Sigmoid colon (tissue), 7 donors: ENCODE measurements around the gene COG5. TPM values are rescaled to one million over a fixed set of nuclear protein-coding genes. Genes with fewer than 3 reads are reported as not detected.

Experiments used
- DNase-seq: peaks from one replicate; pipeline ENCODE4 v3.0.0-alpha.2; 2019
- H3K27ac ChIP-seq, 4 donors: fragments of 200-600 bp; sonication (generic); one replicate each; pipeline ENCODE4 v1.5.1; 2016 to 2019; ENCODE audit warnings: mild to moderate bottlenecking in 1 of 4
- H3K27me3 ChIP-seq, 3 donors: fragments of 200-600 bp; sonication (generic); one replicate each; pipeline ENCODE4 v1.5.1; 2019; ENCODE audit warnings: mild to moderate bottlenecking in 1 of 3
- H3K36me3 ChIP-seq, 4 donors: fragments of 200-600 bp; sonication (generic); one replicate each; pipeline ENCODE4 v1.5.1; 2016 to 2019
- H3K4me1 ChIP-seq, 4 donors: fragments of 200-600 bp; sonication (generic); one replicate each; pipeline ENCODE4 v1.5.1; 2017 to 2019
- H3K4me3 ChIP-seq, 4 donors: fragments of 200-600 bp; sonication (generic); one replicate each; pipeline ENCODE4 v1.5.1; 2017 to 2019; ENCODE audit warnings: mild to moderate bottlenecking in 2 of 4, moderate library complexity in 1 of 4
- H3K9me3 ChIP-seq, 4 donors: fragments of 200-600 bp in 3 of 4; sonication (generic) in 3 of 4; one replicate each; pipeline versions ENCODE4 v1.5.1 to v1.6.1; 2013 to 2019
- CTCF ChIP-seq, 4 experiments: fragments of 450-650 bp in 3 of 4; fragments of 200-600 bp in 1 of 4; IDR thresholded peaks; one replicate each; pipeline ENCODE4 v1.5.1; 2016 to 2019; ENCODE audit warnings: antibody characterized with exemption in 4 of 4, mild to moderate bottlenecking in 3 of 4, moderate library complexity in 2 of 4
- EP300 ChIP-seq, 4 donors: sonication (generic); formaldehyde crosslinking; IDR thresholded peaks; one replicate each; pipeline ENCODE4 v1.6.1; 2017; ENCODE audit warnings: antibody characterized with exemption in 4 of 4
- POLR2A ChIP-seq, 2 donors: fragments of 450-650 bp; IDR thresholded peaks; one replicate each; pipeline ENCODE4 v1.6.1; 2016; ENCODE audit warnings: antibody characterized with exemption in 2 of 2, mild to moderate bottlenecking in 2 of 2, moderate library complexity in 2 of 2
- POLR2AphosphoS5 ChIP-seq, 4 donors: sonication (generic); formaldehyde crosslinking; IDR thresholded peaks; one replicate each; pipeline ENCODE4 v1.6.1; 2017; ENCODE audit warnings: antibody characterized with exemption in 4 of 4
- WGBS, 2 donors: extraction: QIAGEN DNeasy Blood & Tissue Kit; methylation state at CpG; one replicate each; pipeline ENCODE4 v1.1.7; 2013; 5-methylcytosine and 5-hydroxymethylcytosine counted together
- intact Hi-C: fragments of 100-400 bp; cut with DNase I; formaldehyde crosslinking; loops from one replicate; pipeline ENCODE4 v1.15.1; 2023
- polyA plus RNA-seq, 3 donors: library from polyadenylated mRNA; stranded (reverse); fragments of 200-250 nt; gene quantifications; one replicate each; pipeline ENCODE4 v1.2.3, GENCODE V29; 2013
- total RNA-seq, 4 donors: library from RNA; depleted of rRNA; stranded (reverse); fragments of >200 nt; gene quantifications; one replicate each; pipeline ENCODE4 v1.1.0, GENCODE V29; 2016
- donor health status: healthy with polysubstance abuse.
- donor health status: Bipolar disorder and iron deficiency.
- donor health status: healthy.

Gene COG5
- total and polyA plus RNA-seq, 7 donors: 11.0 to 73.4 (median 27.6) TPM

GRCh38 chr7:107606303-107606702 lies 42.6 kb upstream of the COG5 start:
- intact Hi-C loops: no loop called here
- Histone ChIP-seq H3K36me3 (peaks cover 0 to 25% (median 3%) of the 10 kb centered on the region in 4 donors), H3K27ac (no peak overlapping the region), H3K4me1 (peaks cover 0 to 10% (median 5%) of the 10 kb centered on the region in 4 donors), H3K27me3 (no peaks in the 10 kb centered on the region), H3K4me3 (no peak overlapping the region), H3K9me3 (no peaks in the 10 kb centered on the region)
- WGBS, 2 donors: 95 to 99% methylated on average over 1 of the region's 1 CpG
- DNase-seq: no peak
- TF ChIP-seq EP300 (IDR thresholded peaks at IDR 0.05) (no peak), POLR2A (IDR thresholded peaks at IDR 0.05) (no peak), POLR2AphosphoS5 (IDR thresholded peaks at IDR 0.05) (no peak), CTCF (IDR thresholded peaks at IDR 0.05) (no peak)

- peaks cover 0 to 9% (median 4%) of the 10 kb centered on the region in 4 donors for H3K4me1 ChIP-seq
- TF ChIP-seq EP300 (IDR thresholded peaks at IDR 0.05) (no peak), CTCF (IDR thresholded peaks at IDR 0.05) (no peak), POLR2A (IDR thresholded peaks at IDR 0.05) (no peak), POLR2AphosphoS5 (IDR thresholded peaks at IDR 0.05) (no peak)
- H3K27me3 ChIP-seq: no peaks in the 10 kb centered on the region
- no peak overlapping the region for H3K27ac ChIP-seq
- H3K36me3 ChIP-seq: peaks cover 0 to 35% (median 7%) of the 10 kb centered on the region in 4 donors
- 87 to 90% methylated on average over 3 of the region's 3 CpGs for WGBS, 2 donors
- no peak for DNase-seq
- no peak overlapping the region for H3K4me3 ChIP-seq
- intact Hi-C loops: no loop called here
- H3K9me3 ChIP-seq: no peaks in the 10 kb centered on the region
Measured at GRCh38 chr7:107605218-107605815, 41.6 kb upstream of the COG5 start.

- Histone ChIP-seq H3K27ac (no peak overlapping the region), H3K4me3 (no peak overlapping the region), H3K27me3 (no peaks in the 10 kb centered on the region), H3K4me1 (peaks cover 0 to 3% (median under 1%) of the 10 kb centered on the region in 4 donors), H3K36me3 (peaks cover 0 to 43% (median 9%) of the 10 kb centered on the region in 4 donors), H3K9me3 (no peaks in the 10 kb centered on the region)
- TF ChIP-seq EP300 (IDR thresholded peaks at IDR 0.05): no peak
- TF ChIP-seq POLR2AphosphoS5 (IDR thresholded peaks at IDR 0.05): no peak
- no peak for TF ChIP-seq POLR2A (IDR thresholded peaks at IDR 0.05)
- TF ChIP-seq CTCF (IDR thresholded peaks at IDR 0.05): no peak
- intact Hi-C loops: no loop called here
- DNase-seq: no peak
- WGBS, 2 donors: 93 to 96% methylated on average over 2 of the region's 2 CpGs
Measured at GRCh38 chr7:107600816-107601215, 37.1 kb upstream of the COG5 start.

GRCh38 chr7:107599262-107599661 lies 35.5 kb upstream of the COG5 start:
- TF ChIP-seq POLR2A (IDR thresholded peaks at IDR 0.05) (no peak), POLR2AphosphoS5 (IDR thresholded peaks at IDR 0.05) (no peak), EP300 (IDR thresholded peaks at IDR 0.05) (no peak), CTCF (IDR thresholded peaks at IDR 0.05) (no peak)
- Histone ChIP-seq H3K4me1 (peaks cover 0 to 16% (median 7%) of the 10 kb centered on the region in 4 donors), H3K9me3 (no peaks in the 10 kb centered on the region), H3K27ac (no peak overlapping the region), H3K27me3 (no peaks in the 10 kb centered on the region), H3K36me3 (peaks cover 0 to 50% (median 10%) of the 10 kb centered on the region in 4 donors), H3K4me3 (no peak overlapping the region)
- intact Hi-C loops: loop anchor here (5.0 to 10.0 kb wide), 2 partner anchors 37 to 134 kb away; partner anchors contain the start of genes COG5 and DUS4L
- 95 to 96% methylated on average over 1 of the region's 1 CpG for WGBS, 2 donors
- no peak for DNase-seq
